Heart right ventricle (tissue), 16 donors: ENCODE results near the gene ACCS. TPM values are rescaled to one million over a fixed set of nuclear protein-coding genes. Genes with fewer than 3 reads are reported as not detected.

ENCODE experiments used
- ATAC-seq, 8 donors: fragments of 200-7000 bp; cut with Tn5 transposase; one replicate each; pipeline ENCODE4 v1.9.1; 2020; ENCODE audit warnings: mild to moderate bottlenecking in 8 of 8, moderate library complexity in 8 of 8, moderate number of reproducible peaks in 1 of 8
- DNase-seq, 2 donors: peaks; one replicate each; pipeline ENCODE4 v3.0.0-alpha.2; 2020
- H3K27ac ChIP-seq, 10 donors: fragments of 200-600 bp; sonication (generic) in 2 of 10; one replicate each; pipeline versions ENCODE4 v1.5.0 to v1.8.0; 2020 to 2022; ENCODE audit warnings: mild to moderate bottlenecking in 3 of 10
- H3K27me3 ChIP-seq, 7 donors: fragments of 200-600 bp; one replicate each; pipeline ENCODE4 v1.8.0; 2021 to 2022; ENCODE audit warnings: mild to moderate bottlenecking in 2 of 7
- H3K36me3 ChIP-seq, 9 donors: fragments of 200-600 bp; sonication (generic) in 1 of 9; one replicate each; pipeline versions ENCODE4 v1.5.0 to v1.8.0; 2020 to 2022; ENCODE audit warnings: mild to moderate bottlenecking in 2 of 9
- H3K4me1 ChIP-seq, 9 donors: fragments of 200-600 bp; sonication (generic) in 1 of 9; one replicate each; pipeline versions ENCODE4 v1.5.0 to v1.8.0; 2020 to 2022; ENCODE audit warnings: mild to moderate bottlenecking in 4 of 9
- H3K4me3 ChIP-seq, 10 donors: fragments of 200-600 bp; sonication (generic) in 2 of 10; one replicate each; pipeline versions ENCODE4 v1.5.0 to v1.8.0; 2020 to 2022; ENCODE audit warnings: mild to moderate bottlenecking in 7 of 10, moderate library complexity in 2 of 10
- H3K9me3 ChIP-seq, 11 donors: fragments of 200-600 bp in 10 of 11; sonication (generic) in 2 of 11; one replicate each; pipeline versions ENCODE4 v1.5.0 to v1.8.0; 2013 to 2022; ENCODE audit warnings: mild to moderate bottlenecking in 2 of 11, control low read depth in 1 of 11, moderate library complexity in 1 of 11
- CTCF ChIP-seq, 9 donors: fragments of 200-600 bp; sonication (generic) in 2 of 9; IDR thresholded peaks; one replicate each; pipeline versions ENCODE4 v1.5.0 to v1.8.0; 2021 to 2022; ENCODE audit warnings: antibody characterized with exemption in 9 of 9, mild to moderate bottlenecking in 5 of 9, moderate library complexity in 1 of 9
- WGBS, 2 donors: extraction: QIAGEN DNeasy Blood & Tissue Kit; methylation state at CpG; one replicate each; pipeline ENCODE4 v1.1.7; 2013; ENCODE audit warnings: inconsistent platforms in 1 of 2; 5-methylcytosine and 5-hydroxymethylcytosine counted together
- intact Hi-C, 10 donors: fragments of 100-400 bp; cut with DNase I; formaldehyde crosslinking; loops; one replicate each; pipeline versions ENCODE4 v1.11.1 to v1.14.2; 2022
- polyA plus RNA-seq, 2 donors: library from polyadenylated mRNA; stranded (reverse); fragments of 200-250 nt; gene quantifications; one replicate each; pipeline ENCODE4 v1.2.3, GENCODE V29; 2013
- total RNA-seq, 10 donors: library from RNA; stranded (reverse); fragmentation: NEBNext Ultra II Directional in 3 of 10; extraction: Animal tissue kit (Norgen Biotek cat#: 25700) in 3 of 10; gene quantifications; one replicate each; pipeline versions ENCODE4 v1.2.1 to v1.2.4, GENCODE V29; 2021 to 2023
- donor health status: Arrhythmogenic right ventricular cardiomyopathy.
- donor health status: ischemic (EF 13 %, LVEDD 7.1; RV severe dilation, severe dysfunction).
- donor health status: healthy with polysubstance abuse.
- donor health status: DM: no; HTN: yes; CAD: no.
- donor health status: DM: no; HTN: no; CAD: no.
- donor health status: ischemic (EF 25% LVEDD 6.9; RV normal size, moderate dysfunction).
- donor health status: ischemic (EF 25% LVEDD 5.7; RV mildly dilated, moderate dysfunction).
- donor health status: healthy.
- donor health status: DM: yes; HTN: yes; CAD: no.
- donor health status: Ischemic cardiomyopathy.
- donor health status: ischemic (EF 35%, LVEDD 5.7; RV mildly dilated, moderate dysfunction).
- donor health status: nonischemic (EF 11% LVEDD 7.7; RV severe dilation, severe dysfunction).
- donor health status: DM: yes; HTN: yes; CAD: no.
- donor health status: PGD.
- donor health status: ischemic (EF 29% LVEDD 5.4; RV normal size, mild dysfunction).
- donor health status: nonischemic (EF 23%, LVEDD 6.1; RV moderate dilation, normal function).

Gene ACCS
- total and polyA plus RNA-seq, 12 donors: 2.6 to 32.7 (median 8.2) TPM

- Histone ChIP-seq H3K4me1 (peaks cover 0 to 14% (median 10%) of the 10 kb centered on the region in 9 donors), H3K36me3 (peaks cover 0 to 77% (median 13%) of the 10 kb centered on the region in 9 donors), H3K9me3 (no peaks in the 10 kb centered on the region), H3K27ac (no peak overlapping the region), H3K4me3 (no peak overlapping the region), H3K27me3 (no peaks in the 10 kb centered on the region)
- ATAC-seq: no peak
- intact Hi-C loops: no loop called here
- no peak for DNase-seq
- 84 to 86% methylated on average over 3 of the region's 3 CpGs for WGBS, 2 donors
- no peak for TF ChIP-seq CTCF (IDR thresholded peaks at IDR 0.05)
Observed at GRCh38 chr11:44071157-44071556, 5.1 kb downstream of the ACCS start.

GRCh38 chr11:44072757-44073658, 6.9 kb downstream of the ACCS start:
- WGBS, 2 donors: 93 to 95% methylated on average over 8 of the region's 8 CpGs
- no peak for TF ChIP-seq CTCF (IDR thresholded peaks at IDR 0.05)
- H3K36me3 ChIP-seq: peaks cover 0 to 96% (median 13%) of the 10 kb centered on the region in 9 donors
- no peaks in the 10 kb centered on the region for H3K9me3 ChIP-seq
- H3K27ac ChIP-seq: no peak overlapping the region
- H3K27me3 ChIP-seq: no peaks in the 10 kb centered on the region
- DNase-seq (no peak), ATAC-seq (no peak)
- no peak overlapping the region for H3K4me3 ChIP-seq
- no peaks in the 10 kb centered on the region for H3K4me1 ChIP-seq
- intact Hi-C loops: no loop called here

- DNase-seq (no peak), ATAC-seq (no peak)
- no peaks in the 10 kb centered on the region for H3K4me1 ChIP-seq
- no peaks in the 10 kb centered on the region for H3K9me3 ChIP-seq
- intact Hi-C loops: no loop called here
- peaks cover 0 to 99% (median 3%) of the 10 kb centered on the region in 9 donors for H3K36me3 ChIP-seq
- H3K27me3 ChIP-seq: no peaks in the 10 kb centered on the region
- no peak for TF ChIP-seq CTCF (IDR thresholded peaks at IDR 0.05)
- WGBS, 2 donors: 95 to 98% methylated on average over 5 of the region's 5 CpGs
- no peak overlapping the region for H3K27ac ChIP-seq
- H3K4me3 ChIP-seq: no peak overlapping the region
Observed at GRCh38 chr11:44078794-44079193, 12.7 kb downstream of the ACCS start.

- TF ChIP-seq CTCF (IDR thresholded peaks at IDR 0.05): no peak
- peaks cover 0 to 98% (median 3%) of the 10 kb centered on the region in 9 donors for H3K36me3 ChIP-seq
- WGBS, 2 donors: 92% methylated on average over 6 of the region's 6 CpGs
- H3K9me3 ChIP-seq: no peaks in the 10 kb centered on the region
- H3K4me3 ChIP-seq: no peak overlapping the region
- DNase-seq (no peak), ATAC-seq (no peak)
- H3K27me3 ChIP-seq: no peaks in the 10 kb centered on the region
- no peak overlapping the region for H3K27ac ChIP-seq
- intact Hi-C loops: no loop called here
- no peaks in the 10 kb centered on the region for H3K4me1 ChIP-seq
Observed at GRCh38 chr11:44079376-44079775, 13.3 kb downstream of the ACCS start.
